Fibroblast of lung (primary cell): ENCODE results near the gene WDR88. TPM values are rescaled to one million over a fixed set of nuclear protein-coding genes. Genes with fewer than 3 reads are reported as not detected.

Source experiments
- DNase-seq, 2 donors: peaks; one replicate each; pipeline versions ENCODE4 v3.0.0 to v3.0.0-alpha.2; 2010; ENCODE audit warnings: low read depth in 2 of 2
- H2AFZ ChIP-seq: 2 replicates; pipeline ENCODE4 v1.5.1; 2012; ENCODE audit warnings: low read length, control low read depth, inconsistent platforms
- H3K27ac ChIP-seq: 2 replicates; pipeline ENCODE4 v1.5.1; 2011; ENCODE audit warnings: low read length, control low read depth; ENCODE audit not compliant: insufficient read depth
- H3K27me3 ChIP-seq: 2 replicates; pipeline ENCODE4 v1.5.1; 2011; ENCODE audit warnings: mild to moderate bottlenecking, low read length; ENCODE audit not compliant: control insufficient read depth, insufficient read depth
- H3K36me3 ChIP-seq: 2 replicates; pipeline ENCODE4 v1.5.1; 2011; ENCODE audit warnings: low read length; ENCODE audit not compliant: control insufficient read depth, insufficient read depth
- H3K4me1 ChIP-seq: 2 replicates; pipeline ENCODE4 v1.5.1; 2011; ENCODE audit warnings: low read length; ENCODE audit not compliant: control insufficient read depth, insufficient read depth; ENCODE audit errors: extremely low read depth
- H3K4me2 ChIP-seq: 2 replicates; pipeline ENCODE4 v1.5.1; 2011; ENCODE audit warnings: low read length, control low read depth; ENCODE audit not compliant: insufficient read depth; ENCODE audit errors: extremely low read depth
- H3K4me3 ChIP-seq, 4 experiments: fragments of 200-600 bp in 1 of 4; sonication (generic) in 1 of 4; replicated peaks in 1 of 4; 2 replicates each; pipeline ENCODE4 v1.5.1; 2011 to 2016; ENCODE audit warnings: low read length in 4 of 4, low read depth in 3 of 4, mild to moderate bottlenecking in 3 of 4, control low read depth in 2 of 4, inconsistent platforms in 1 of 4, mixed read lengths in 1 of 4; ENCODE audit not compliant: insufficient read depth in 1 of 4; ENCODE audit errors: control extremely low read depth in 1 of 4
- H3K79me2 ChIP-seq: 2 replicates; pipeline ENCODE4 v1.5.1; 2012; ENCODE audit warnings: mild to moderate bottlenecking, low read length, inconsistent platforms; ENCODE audit not compliant: control insufficient read depth, insufficient read depth
- H3K9ac ChIP-seq: 2 replicates; pipeline ENCODE4 v1.5.1; 2011; ENCODE audit warnings: mild to moderate bottlenecking, low read length, control low read depth; ENCODE audit not compliant: insufficient read depth
- H3K9me3 ChIP-seq: 2 replicates; pipeline ENCODE4 v1.5.1; 2012; ENCODE audit warnings: low read depth, low read length; ENCODE audit not compliant: control insufficient read depth, insufficient read depth
- H4K20me1 ChIP-seq: 2 replicates; pipeline ENCODE4 v1.5.1; 2011; ENCODE audit warnings: low read length; ENCODE audit not compliant: control insufficient read depth, insufficient read depth; ENCODE audit errors: extremely low read depth
- CTCF ChIP-seq, 2 donors: IDR thresholded peaks in 1 of 2; conservative IDR thresholded peaks in 1 of 2; 1 replicate in 1 of 2; 2 replicates in 1 of 2; pipeline ENCODE4 v1.5.1; 2011 to 2012; ENCODE audit warnings: low read length in 2 of 2, control low read depth in 1 of 2, inconsistent platforms in 1 of 2, low read depth in 1 of 2, mild to moderate bottlenecking in 1 of 2
- EZH2 ChIP-seq: IDR thresholded peaks from 2 replicates; pipeline ENCODE4 v1.5.1; 2012; ENCODE audit warnings: low read length, control low read depth, mild to moderate bottlenecking; ENCODE audit errors: missing control alignments
- polyA plus RNA-seq, 2 donors: library from polyadenylated mRNA; depleted of rRNA in 1 of 2; stranded (reverse) in 1 of 2; unstranded in 1 of 2; fragments of >200 nt; gene quantifications; 2 replicates each; pipeline ENCODE4 v1.2.1, GENCODE V29; 2011 to 2012; ENCODE audit warnings: missing spikeins in 1 of 2
- total RNA-seq: library from RNA; depleted of rRNA; stranded (reverse); fragments of >200 nt; gene quantifications from 2 replicates; pipeline ENCODE4 v1.2.1, GENCODE V29; 2014

Gene WDR88
- total and polyA plus RNA-seq, 2 donors (not counting 1 experiment from before 2014, with no cell fraction given) = not detected

GRCh38 chr19:33201473-33201872, 69.6 kb downstream of the WDR88 start:
- peaks cover 6% of the 10 kb centered on the region for H3K36me3 ChIP-seq
- TF ChIP-seq EZH2 (no peak), CTCF (conservative IDR thresholded peaks at IDR 0.05 in 1 of 2, IDR thresholded peaks at IDR 0.05 in 1 of 2; ENCODE audit: low read depth in 1 of 2, low read length in 2 of 2) (no peak)
- no peaks in the 10 kb centered on the region for H3K27me3 ChIP-seq
- H3K79me2 ChIP-seq = no peaks in the 10 kb centered on the region
- H4K20me1 ChIP-seq = no peaks in the 10 kb centered on the region
- no peaks in the 10 kb centered on the region for H3K4me1 ChIP-seq
- no peak for DNase-seq
- H3K9ac ChIP-seq = no peak overlapping the region
- no peak overlapping the region for H3K27ac ChIP-seq
- no peak overlapping the region for H2AFZ ChIP-seq
- H3K4me3 ChIP-seq = no peak overlapping the region
- no peaks in the 10 kb centered on the region for H3K9me3 ChIP-seq
- no peak overlapping the region for H3K4me2 ChIP-seq

- Histone ChIP-seq H3K36me3 (peaks cover 6% of the 10 kb centered on the region), H3K4me3 (no peak overlapping the region), H3K4me2 (no peak overlapping the region), H3K27ac (no peak overlapping the region), H3K79me2 (no peaks in the 10 kb centered on the region), H3K9ac (no peak overlapping the region), H2AFZ (no peak overlapping the region), H3K27me3 (no peaks in the 10 kb centered on the region), H4K20me1 (no peaks in the 10 kb centered on the region), H3K4me1 (no peaks in the 10 kb centered on the region), H3K9me3 (no peaks in the 10 kb centered on the region)
- no peak for TF ChIP-seq EZH2
- no peak for TF ChIP-seq CTCF (conservative IDR thresholded peaks at IDR 0.05 in 1 of 2, IDR thresholded peaks at IDR 0.05 in 1 of 2; ENCODE audit: low read depth in 1 of 2, low read length in 2 of 2)
- no peak for DNase-seq
Observed at GRCh38 chr19:33201886-33202545, 70.1 kb downstream of the WDR88 start.

- no peak overlapping the region for H2AFZ ChIP-seq
Observed at GRCh38 chr19:33202546-33203507, 70.9 kb downstream of the WDR88 start.

More at GRCh38 chr19:33202546-33203507, 70.9 kb downstream of the WDR88 start:
- Histone ChIP-seq H3K4me1 (no peaks in the 10 kb centered on the region), H3K27ac (no peak overlapping the region), H3K9me3 (no peaks in the 10 kb centered on the region), H3K79me2 (no peaks in the 10 kb centered on the region), H3K4me2 (no peak overlapping the region), H3K4me3 (no peak overlapping the region), H3K9ac (no peak overlapping the region), H3K27me3 (no peaks in the 10 kb centered on the region), H4K20me1 (no peaks in the 10 kb centered on the region), H3K36me3 (peaks cover 6% of the 10 kb centered on the region)
- TF ChIP-seq EZH2 (no peak), CTCF (conservative IDR thresholded peaks at IDR 0.05 in 1 of 2, IDR thresholded peaks at IDR 0.05 in 1 of 2; ENCODE audit: low read depth in 1 of 2, low read length in 2 of 2) (no peak)
- no peak for DNase-seq
